Germinal center (tissue), 1 donor: ENCODE measurements around the gene POLD1.
"Not testable (repeated sequence)": the region's sequence is repeated elsewhere in the genome, so short reads cannot be mapped to it uniquely, and the experiment has no call there.

ENCODE experiments used
- DNase-seq: peaks from one replicate; pipeline ENCODE4 v3.0.0; 2012; ENCODE audit warnings: mixed read lengths, low spot score

Gene POLD1

DNA sequence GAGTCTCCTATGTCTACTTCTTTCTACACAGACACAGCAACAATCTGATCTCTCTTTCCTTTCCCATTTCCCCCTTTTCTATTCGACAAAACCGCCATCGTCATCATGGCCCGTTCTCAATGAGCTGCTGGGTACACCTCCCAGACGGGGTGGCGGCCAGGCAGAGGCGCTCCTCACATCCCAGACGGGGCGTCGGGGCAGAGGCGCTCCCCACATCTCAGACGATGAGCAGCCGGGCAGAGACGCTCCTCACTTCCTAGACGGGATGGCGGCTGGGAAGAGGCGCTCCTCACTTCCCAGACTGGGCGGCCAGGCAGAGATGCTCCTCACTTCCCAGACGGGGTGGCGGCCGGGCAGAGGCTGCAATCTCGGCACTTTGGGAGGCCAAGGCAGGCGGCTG lies 6.8 kb downstream of the POLD1 start:
- DNase-seq, result not testable (repeated sequence)

DNA sequence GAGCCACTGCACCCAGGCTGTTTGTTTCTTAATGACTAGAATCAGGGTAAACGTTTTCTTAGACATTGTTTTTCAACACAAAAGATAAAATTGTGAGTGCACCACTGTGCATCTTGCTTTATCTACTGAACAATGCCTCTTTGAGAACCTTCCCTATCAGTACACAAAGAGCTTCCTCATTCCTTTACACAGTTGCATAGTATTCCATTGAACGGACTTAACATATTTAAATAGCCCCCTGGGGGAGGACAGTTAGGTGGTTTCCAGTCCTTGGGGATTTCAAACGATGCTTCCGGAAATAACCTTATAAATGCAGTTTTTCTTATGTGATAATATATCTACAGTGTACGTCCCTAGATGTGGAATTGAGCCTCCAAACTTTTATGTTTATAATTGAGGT lies 8.6 kb downstream of the POLD1 start:
- DNase-seq, result no peak

DNA sequence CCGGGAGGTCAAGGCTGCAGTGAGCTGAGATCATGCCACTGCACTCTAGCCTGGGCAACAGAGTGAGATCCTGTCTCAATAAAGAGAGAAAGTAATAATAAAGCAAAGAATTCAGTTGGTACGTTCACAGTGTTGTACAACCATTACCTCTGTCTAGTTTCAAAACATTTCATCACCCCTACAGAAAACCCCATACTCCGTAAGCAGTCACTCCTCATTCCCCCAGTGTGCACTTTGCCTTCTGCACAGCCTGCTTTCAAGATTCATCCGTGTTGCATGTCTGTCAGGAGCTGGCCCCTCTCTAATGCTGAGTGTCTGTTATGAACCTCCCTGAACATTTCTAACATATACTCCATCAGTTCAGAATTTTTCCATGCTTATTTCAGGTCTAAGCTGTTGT lies 9.4 kb downstream of the POLD1 start:
- DNase-seq, result no peak

DNA sequence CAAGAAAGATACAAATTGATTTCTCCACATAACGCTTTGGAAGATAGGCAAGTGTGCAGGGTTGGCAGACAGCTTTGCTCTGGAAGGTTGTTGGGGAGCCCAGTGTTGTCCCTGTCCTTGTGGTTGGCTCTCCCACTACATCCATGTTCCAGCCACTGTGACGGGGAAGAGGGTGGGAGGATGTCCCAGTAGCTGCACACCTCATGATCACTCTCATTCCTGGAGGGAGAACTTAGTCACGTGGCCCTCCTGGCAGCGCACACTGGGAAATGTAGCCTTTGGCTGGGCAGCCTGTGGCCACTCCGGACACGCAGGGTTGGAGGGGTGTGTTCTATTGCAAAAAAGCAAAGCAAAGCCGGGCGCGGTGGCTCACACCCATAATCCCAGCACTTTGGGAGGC lies 9.9 kb downstream of the POLD1 start:
- no peak for DNase-seq

DNA sequence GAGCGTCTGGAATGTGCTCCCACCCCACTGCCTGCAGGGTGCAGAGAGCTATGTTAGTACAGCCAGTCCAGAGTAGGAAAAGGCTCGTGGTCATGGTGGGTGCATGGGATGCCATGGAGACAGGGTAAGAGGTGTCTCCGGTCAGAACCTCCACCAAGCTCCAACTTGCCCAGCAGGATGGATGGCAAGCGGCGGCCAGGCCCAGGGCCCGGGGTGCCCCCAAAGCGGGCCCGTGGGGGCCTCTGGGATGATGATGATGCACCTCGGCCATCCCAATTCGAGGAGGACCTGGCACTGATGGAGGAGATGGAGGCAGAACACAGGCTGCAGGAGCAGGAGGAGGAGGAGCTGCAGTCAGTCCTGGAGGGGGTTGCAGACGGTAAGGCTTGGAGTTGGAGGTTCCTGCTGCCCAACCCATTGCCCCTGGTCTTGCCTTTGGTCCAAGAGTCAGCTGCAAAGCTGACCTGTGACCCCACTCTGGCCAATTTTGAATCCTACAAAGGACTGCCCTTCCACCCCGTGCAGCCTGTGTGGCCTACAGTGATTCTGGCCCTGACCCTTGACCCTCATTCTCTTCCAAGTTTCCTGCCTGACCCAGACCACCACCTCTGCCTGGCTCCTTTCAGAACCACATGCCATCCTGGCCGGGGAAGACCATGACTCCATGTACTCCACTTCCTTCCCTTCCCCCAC lies 14.7 kb downstream of the POLD1 start:
- no peak for DNase-seq

DNA sequence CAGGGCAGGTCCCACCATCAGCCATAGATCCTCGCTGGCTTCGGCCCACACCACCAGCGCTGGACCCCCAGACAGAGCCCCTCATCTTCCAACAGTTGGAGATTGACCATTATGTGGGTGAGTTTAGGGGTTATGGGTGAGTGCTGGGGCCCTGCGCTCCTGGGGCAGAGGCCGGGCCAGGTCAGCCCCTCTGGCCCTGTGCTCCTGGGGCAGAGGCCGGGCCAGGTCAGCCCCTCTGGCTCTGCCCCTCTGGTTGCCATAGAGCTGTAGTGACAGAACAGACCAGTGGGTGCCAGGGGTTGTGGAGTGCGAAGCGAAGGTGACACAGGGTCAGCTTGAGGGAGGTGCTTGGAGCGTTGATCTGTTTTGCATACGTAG lies 15.2 kb downstream of the POLD1 start:
- DNase-seq, result no peak

DNA sequence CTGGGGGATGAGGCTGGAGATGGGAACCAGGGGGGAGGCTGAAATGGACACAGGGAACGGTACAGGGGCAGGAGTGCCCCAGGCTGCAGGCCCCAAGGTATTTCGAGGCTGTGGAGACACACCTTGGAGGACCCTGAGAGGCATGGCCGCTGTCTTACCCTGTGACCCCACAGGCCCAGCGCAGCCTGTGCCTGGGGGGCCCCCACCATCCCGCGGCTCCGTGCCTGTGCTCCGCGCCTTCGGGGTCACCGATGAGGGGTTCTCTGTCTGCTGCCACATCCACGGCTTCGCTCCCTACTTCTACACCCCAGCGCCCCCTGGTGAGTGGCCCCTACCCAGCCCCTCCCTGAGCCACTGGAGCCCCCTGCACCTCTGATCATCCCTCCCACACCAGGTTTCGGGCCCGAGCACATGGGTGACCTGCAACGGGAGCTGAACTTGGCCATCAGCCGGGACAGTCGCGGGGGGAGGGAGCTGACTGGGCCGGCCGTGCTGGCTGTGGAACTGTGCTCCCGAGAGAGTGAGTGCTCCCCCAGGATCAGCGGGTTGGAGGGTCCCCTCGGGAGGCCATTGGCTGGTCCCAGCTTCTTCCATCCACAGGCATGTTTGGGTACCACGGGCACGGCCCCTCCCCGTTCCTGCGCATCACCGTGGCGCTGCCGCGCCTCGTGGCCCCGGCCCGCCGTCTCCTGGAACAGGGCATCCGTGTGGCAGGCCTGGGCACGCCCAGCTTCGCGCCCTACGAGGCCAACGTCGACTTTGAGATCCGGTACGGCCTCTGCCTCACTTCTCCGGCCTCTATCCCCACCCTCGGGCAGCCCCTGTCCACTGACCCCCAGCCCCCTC lies 17.7 kb downstream of the POLD1 start:
- no peak for DNase-seq

DNA sequence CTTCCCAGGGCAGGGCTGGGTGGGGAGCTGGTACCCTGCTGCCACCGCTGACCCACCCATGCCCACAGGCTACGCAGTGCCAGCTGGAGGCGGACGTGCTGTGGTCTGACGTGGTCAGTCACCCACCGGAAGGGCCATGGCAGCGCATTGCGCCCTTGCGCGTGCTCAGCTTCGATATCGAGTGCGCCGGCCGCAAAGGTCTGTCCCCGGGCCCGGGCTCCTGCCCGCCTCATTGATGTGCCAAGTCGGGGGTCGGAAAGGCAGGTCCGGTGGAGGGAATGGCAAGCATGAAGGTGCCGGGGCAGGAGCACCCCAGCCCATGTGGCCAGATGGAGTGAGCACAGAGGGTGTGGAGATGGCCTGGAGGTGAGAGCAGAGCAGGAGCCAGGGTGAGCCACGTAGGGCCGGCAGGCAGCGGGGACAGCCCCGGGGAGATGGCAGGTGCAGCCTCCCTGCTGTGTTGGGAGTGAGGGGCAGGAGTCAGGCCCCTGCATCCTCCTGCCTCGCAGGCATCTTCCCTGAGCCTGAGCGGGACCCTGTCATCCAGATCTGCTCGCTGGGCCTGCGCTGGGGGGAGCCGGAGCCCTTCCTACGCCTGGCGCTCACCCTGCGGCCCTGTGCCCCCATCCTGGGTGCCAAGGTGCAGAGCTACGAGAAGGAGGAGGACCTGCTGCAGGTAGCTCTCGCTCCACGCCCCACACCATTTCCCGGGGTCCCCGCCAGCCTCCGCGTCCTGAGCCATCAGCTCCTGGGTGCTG lies 18.6 kb downstream of the POLD1 start:
- no peak for DNase-seq

DNA sequence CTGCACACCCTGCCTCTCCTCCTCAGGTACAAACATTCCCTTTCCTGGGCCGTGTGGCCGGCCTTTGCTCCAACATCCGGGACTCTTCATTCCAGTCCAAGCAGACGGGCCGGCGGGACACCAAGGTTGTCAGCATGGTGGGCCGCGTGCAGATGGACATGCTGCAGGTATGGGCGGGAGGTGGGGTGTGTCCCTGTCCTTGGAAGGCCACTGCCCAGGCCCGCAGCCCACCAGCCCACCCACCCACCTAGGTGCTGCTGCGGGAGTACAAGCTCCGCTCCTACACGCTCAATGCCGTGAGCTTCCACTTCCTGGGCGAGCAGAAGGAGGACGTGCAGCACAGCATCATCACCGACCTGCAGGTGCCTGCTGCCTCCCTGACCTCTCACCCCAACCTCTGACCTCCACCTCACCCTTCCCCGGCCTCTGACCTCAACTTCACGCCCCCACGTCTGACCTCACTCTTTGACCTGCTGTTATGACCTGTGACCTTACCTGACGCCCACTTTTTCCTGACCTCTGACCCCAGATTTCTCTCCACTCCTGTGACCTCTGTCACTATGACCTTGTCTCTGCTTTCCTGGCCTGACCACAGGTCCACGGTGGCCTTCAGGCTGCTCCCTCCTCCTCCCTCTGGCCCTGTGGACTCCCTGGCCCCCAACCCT lies 22.1 kb downstream of the POLD1 start:
- no peak for DNase-seq

DNA sequence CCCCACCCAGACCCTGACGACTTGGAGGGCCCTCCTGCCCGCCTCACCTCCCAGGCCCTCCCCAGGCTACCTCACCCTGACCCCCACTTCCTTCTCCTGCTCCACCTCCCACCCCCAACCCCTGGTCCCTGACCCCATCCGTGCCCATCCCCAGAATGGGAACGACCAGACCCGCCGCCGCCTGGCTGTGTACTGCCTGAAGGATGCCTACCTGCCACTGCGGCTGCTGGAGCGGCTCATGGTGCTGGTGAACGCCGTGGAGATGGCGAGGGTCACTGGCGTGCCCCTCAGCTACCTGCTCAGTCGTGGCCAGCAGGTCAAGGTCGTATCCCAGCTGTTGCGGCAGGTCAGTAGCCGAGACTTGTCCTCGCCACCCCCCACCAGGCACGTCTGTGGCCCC lies 22.7 kb downstream of the POLD1 start:
- no peak for DNase-seq

DNA sequence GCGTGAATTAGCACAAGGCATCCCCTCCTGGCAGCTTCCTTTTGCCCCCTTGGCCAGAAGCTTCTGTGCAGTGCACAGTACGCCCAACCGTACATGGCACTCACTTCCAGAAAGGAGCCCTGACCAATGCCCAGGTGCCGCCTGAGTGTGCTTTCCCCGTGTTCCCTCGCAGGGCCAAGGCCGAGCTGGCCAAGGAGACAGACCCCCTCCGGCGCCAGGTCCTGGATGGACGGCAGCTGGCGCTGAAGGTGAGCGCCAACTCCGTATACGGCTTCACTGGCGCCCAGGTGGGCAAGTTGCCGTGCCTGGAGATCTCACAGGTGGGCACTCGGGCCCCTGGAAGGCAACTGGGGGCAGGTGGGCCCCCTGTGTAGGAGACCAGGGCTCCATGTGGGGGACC lies 25.2 kb downstream of the POLD1 start:
- no peak for DNase-seq

DNA sequence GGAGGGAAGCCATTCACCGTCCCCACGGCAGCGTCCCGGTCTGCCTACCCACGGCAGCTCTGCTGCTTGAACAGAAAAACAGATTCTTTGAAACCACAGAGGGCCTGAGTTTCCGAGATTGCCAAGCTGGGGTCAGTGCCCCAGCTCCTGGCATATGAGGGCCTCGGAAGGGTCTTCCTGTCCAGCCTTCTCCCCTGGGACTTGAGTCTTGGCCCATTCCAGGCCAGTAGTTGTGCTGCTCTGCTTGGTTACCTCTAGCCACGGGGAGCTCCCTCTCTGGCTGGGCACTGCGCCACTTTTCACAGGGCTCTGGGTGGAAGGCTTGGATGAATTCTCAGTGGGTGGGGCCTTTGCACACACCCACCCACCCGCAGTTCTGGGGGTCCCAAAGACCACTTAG lies 26.0 kb downstream of the POLD1 start:
- DNase-seq, result no peak

DNA sequence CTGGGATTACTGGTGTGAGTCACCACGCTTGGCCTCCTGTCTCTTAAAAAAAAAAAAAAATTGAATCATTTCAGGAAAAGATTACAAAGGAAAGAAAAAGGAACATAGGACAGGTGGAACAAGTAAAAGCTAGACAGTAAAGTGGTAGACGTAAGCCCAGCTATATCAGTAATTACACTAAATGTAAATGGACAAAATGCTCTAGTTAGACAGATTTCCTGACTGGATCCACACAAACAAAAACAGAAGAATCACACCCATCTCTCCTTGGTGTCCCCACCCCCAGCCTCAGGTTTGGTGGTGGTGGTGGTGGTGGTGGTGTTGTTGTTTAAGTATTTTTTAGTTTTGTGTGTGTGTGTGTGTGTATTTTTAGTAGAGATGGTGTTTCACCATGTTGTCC lies 28.3 kb downstream of the POLD1 start:
- no peak for DNase-seq

DNA sequence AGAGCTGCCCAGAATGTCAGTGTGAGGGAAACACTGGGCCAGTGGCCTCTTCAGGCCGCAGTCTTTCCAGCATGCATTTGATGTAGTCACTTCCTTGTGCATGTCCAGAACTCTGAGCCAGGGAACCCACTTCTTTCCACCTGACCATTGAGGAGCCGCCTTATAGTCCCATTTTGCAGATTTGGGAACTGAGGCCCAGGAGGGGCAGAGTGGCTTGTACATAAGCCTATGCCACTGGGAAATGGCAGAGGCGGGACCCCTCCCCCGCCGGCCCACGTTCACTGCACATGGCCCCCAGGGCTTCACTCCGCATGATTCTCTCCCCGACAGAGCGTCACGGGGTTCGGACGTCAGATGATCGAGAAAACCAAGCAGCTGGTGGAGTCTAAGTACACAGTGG lies 28.9 kb downstream of the POLD1 start:
- DNase-seq, result no peak

DNA sequence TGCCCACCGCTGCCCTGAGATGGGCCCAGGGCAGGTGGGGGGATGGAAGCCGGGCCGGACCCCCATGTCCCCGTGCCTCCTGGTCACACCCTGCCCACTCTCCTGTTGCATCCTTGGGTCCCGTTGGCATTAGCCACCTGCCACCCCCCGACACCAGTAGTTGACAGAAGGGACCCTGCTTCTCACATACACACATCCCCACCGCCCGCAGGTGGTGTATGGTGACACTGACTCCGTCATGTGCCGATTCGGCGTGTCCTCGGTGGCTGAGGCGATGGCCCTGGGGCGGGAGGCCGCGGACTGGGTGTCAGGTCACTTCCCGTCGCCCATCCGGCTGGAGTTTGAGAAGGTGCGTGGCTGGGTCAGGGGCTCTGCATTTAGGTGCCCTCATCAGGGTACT lies 29.4 kb downstream of the POLD1 start:
- no peak for DNase-seq

DNA sequence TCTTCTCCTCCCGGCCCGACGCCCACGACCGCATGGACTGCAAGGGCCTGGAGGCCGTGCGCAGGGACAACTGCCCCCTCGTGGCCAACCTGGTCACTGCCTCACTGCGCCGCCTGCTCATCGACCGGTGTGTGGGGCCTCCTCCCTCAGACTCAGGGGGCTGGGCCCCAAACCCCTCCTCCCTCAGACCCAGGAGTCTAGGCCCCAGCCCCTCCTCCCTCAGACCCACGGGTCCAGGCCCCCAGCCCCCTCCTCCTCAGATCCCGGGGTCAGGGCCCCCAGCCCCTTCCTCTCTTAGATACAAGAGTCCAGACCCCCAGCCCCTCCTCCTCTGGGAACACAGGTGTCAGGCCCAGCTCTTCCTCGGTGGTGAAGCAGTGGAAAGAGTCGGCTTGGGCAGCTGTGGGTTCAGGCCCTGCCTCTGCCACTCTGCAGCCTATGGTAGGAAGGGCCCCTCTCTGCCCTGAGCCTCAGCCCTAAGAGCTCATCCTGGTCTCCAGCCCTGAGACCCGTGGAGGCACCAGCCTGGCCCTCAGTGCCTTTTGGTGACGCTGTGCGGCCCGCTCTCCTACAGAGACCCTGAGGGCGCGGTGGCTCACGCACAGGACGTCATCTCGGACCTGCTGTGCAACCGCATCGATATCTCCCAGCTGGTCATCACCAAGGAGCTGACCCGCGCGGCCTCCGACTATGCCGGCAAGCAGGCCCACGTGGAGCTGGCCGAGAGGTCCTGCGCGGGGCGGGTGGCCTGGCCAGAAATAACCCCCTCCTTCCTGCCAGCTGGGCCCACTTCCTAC lies 30.9 kb downstream of the POLD1 start:
- DNase-seq, result peak; percentile 90

DNA sequence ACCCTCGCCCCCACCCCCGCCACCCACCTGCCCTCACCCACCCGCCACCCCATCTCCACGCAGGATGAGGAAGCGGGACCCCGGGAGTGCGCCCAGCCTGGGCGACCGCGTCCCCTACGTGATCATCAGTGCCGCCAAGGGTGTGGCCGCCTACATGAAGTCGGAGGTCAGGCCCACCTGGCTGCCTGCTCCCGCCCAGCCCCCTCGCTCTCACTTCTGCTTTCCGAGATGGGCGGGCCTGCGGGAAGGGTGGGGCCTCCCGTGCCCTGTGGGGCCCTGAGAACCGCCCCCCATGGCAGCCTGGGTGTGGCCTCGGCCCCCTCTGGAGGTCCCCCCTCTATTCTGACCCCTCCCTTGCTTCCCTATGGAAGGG lies 31.5 kb downstream of the POLD1 start:
- DNase-seq, result peak; percentile 94

DNA sequence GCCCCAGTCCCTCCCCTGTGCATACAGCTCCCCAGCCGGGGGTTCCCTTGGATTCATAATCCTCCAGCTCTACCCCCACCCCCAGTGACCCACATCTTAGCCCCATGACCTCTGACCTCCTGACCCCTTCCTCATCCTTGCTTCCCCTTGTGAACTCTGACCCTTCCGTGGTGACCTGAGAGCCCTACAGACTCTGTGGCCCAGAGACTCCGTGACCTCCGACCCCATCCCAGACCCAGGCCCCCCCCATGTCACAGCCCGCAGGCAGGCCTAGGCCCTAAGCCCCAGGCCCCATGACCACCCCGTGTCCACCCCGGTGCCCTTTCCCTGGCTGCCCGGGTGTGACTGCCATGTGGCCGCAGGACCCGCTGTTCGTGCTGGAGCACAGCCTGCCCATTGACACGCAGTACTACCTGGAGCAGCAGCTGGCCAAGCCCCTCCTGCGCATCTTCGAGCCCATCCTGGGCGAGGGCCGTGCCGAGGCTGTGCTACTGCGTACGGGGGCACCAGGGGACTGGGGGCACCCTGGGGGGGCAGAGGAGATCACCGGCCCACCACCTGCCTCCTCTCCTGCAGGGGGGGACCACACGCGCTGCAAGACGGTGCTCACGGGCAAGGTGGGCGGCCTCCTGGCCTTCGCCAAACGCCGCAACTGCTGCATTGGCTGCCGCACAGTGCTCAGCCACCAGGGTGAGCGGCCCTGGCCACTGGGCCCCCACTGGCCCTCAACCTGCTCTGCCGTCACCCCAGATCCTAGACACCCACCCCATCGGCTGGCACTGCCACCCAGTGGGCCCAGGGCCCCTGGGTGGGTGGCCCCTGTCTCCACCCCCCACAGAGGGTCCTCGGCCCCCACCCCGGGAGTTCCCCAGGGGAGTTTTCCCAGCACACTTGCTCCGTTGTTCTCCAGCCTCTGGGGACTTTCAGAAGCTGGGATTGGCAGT lies 32.2 kb downstream of the POLD1 start:
- no peak for DNase-seq

DNA sequence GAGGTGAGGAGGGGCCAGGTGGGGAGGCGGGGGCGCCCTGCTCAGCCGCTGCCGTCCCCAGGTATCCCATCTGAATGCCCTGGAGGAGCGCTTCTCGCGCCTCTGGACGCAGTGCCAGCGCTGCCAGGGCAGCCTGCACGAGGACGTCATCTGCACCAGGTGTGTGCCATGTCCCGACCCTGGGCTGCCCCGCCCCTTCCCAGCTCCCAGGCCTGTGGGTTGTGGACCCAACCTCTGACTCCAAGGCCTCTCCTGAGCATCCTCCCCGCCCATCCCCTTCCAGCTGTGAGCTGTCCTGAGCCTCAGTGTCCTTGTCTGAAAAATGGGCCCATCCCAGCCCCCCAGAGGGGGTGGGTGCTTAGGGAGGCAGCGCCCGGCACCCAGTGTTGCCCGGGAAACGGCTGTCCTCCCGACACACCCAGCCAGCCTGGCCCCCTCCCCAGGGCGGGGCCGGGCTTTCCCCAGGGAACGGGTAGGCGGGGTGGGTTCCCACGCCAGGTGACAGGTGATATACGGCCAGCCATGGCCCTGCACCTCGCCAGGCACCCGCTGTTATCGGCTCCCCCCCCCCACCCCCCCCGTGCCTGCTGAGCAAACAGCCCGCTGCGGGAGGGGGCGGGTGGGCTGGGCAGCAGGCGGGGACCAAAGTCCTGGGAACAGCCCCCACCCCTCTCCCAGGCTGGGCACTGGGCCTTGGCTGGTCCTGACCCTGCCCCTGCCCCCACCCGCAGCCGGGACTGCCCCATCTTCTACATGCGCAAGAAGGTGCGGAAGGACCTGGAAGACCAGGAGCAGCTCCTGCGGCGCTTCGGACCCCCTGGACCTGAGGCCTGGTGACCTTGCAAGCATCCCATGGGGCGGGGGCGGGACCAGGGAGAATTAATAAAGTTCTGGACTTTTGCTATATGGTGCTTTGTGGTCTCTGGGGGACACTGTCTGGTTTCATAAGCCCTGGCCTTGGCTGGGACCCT lies 33.2 kb downstream of the POLD1 start:
- peak; percentile 51 for DNase-seq
